HG03460 (cell line): ENCODE data around the gene GRK2.
"Not testable (repeated sequence)": the region's sequence is repeated elsewhere in the genome, so short reads cannot be mapped to it uniquely, and the experiment has no call there.

ENCODE experiments used
- ATAC-seq: cut with Tn5 transposase; IDR thresholded peaks from one replicate; pipeline ENCODE4 v1.9.1; 2021; ENCODE audit not compliant: unreplicated experiment

The GRK2 gene

GRCh38 chr11:67253872-67254624 lies 12.2 kb upstream of the GRK2 start:
- no peak for ATAC-seq

DNA sequence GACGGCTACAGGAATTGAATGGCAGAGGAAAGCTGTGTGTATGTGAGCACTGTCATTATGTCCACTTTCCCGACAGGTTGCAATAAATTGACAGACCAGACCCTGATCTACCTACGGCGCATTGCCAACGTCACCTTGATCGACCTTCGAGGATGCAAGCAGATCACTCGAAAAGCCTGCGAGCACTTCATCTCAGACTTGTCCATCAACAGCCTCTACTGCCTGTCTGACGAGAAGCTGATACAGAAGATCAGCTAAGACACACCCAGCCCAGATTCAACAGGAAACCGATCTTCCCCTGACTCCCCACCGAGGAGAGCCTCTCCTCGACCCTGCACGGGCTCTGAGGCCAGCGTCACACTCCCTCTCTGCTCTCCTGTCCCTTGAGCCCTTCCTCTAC lies 11.5 kb upstream of the GRK2 start:
- ATAC-seq, result no peak

DNA sequence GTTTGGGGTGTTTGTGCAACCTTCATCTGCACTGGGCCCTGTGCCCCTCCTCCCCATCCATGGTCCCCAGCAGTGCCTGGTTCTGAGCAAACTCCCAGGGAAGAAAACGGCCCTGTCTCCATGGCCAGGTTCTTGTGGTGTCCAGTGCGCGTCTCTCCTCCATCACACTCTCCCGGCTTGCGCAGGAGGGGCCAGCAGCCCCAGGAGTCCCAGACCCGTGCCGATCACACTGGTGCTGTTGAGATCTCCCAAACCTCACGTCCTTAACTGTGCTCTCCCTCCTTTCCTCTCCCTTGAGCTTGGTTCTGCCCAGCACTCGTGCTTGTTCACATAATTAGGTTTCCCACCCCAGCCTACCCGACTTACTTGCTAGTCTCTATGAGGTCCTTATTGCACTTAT lies 10.9 kb upstream of the GRK2 start:
- ATAC-seq, result no peak

DNA sequence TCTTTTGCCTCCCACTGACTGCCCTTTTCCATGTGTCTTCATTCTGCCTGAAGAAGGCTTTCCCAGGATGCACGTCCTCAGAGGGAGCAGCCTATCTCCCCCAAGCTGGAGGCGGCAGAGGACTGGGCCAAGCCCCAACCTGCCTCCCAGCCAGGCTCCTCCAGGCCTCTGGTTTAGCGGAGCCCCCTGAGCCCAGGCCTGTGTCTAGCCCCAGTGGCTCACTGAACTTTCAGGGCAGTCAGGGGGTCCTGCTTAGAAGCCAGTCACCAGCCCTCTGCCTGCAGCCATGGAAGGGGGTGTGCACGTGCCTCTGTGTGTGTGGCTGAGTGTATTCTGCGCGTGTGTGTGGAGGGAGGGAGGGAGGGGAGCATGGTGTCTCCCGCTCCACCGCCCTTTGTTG lies 10.4 kb upstream of the GRK2 start:
- ATAC-seq, result no peak

DNA sequence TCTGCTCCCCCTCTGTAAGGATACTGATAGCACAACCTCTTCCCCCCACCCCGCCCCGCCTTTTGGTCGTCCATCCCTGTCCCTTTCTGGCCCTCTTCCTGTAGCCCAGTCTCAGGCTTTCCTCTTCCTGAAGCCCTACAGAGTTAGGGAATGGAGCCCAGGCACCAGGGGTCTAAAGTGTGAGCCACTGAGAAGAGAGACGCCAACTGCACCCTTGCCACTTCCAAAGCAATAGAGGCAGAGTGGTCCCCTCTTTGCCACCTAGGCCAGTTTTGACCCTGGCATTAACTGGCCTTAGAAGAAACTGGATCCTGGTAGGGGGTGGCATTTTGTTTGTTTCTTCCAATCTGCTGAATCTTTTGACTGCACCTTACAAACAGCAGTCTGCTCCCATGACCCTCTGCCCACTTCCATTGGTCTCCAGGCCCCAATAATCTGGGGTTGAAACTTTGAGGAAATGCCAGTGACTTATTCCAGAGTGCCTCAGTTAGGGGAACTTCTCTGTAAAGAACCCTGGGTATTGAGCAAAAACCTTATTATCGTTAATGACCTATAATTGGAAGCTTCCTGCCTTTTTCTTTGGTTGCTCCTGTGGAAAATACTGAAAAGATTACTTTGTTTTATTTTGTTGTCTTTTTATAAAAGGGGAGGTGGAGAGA lies 9.7 kb upstream of the GRK2 start:
- no peak for ATAC-seq

GRCh38 chr11:67260406-67260805 lies 5.9 kb upstream of the GRK2 start:
- no peak for ATAC-seq

- ATAC-seq, result not testable (repeated sequence)
These were observed 5.2 kb upstream of the GRK2 start for GRCh38 chr11:67260885-67261639.

GRCh38 chr11:67261640-67261945 lies 4.7 kb upstream of the GRK2 start:
- ATAC-seq, result no peak

DNA sequence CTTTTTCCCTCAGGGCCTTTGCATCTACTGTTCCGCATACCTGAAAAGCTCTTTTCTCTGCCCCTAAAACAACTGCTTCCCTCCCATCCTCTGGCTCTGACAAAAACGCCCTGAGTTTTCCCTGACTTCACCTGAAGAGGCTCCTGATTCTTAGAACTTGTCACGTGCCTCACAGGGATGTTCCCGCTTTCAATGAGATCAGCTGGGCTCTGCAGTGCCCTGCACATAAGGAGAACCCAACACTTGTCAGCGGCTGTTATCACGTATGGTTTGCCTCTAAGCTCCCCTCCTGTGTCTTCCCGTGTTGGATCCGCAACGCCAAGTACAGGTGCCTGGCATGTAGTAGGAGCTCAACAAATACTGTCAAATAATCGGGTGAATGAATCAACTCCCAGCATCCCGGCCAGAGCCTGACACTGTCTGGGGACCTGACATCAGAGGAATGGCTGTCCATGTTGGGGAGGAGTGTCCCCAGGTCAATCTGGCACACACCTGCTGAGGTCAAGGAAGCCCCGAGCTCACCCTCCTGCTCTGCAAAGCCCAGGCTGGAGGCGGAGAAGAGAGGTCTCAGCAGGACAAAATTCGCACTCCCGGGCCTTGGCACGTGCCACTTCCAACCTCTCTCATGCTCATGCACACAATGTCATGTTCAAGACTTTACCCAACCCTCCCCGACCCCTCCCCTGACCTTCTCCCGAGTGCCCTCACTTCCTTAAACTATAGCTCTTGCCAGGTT lies 4.2 kb upstream of the GRK2 start:
- ATAC-seq, result no peak

DNA sequence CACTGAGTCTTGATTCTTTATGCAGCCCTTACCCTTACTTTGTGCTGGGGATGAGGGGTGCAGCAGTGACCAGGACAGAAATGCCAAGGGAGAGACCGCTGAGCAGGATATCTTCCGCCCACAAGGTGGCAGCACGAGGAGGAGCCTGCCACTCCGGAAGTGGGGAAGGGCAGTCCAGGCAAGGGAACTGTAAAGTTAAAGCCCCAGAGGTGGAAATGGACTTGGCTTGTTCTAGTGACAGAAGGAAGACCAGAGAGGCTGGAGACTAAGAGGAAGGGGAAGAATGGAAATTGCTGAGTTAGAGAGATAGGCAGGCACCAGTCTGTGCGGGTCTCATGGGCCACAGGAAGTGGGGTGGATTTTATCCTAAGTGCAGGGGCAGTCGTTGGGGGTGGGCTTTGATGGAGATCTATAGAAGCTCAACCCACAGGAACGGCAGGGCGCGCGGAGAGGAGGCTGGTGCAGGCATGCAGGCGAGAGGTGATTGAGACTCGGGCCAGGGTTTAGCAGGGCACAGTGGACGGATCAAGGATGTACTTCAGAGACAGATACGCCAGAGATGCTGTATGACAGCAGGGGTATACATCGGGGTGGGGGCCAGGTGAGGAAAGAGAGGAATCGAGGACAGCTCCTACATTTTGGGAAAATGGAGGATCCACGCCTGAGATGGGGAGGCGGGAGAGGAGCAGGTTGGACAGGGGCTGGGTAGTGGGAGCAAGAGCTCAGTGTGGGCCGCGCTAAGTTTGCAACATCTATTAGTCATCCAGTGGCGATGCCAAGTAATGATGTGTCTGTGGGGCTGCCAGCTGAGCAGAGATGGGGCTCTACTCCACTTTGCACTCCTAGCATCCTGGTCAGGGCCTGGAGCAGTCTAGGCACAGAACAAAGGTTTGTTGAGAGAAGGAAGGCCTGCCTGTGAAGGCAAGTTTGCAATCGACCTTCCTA lies 3.3 kb upstream of the GRK2 start:
- ATAC-seq, result no peak

DNA sequence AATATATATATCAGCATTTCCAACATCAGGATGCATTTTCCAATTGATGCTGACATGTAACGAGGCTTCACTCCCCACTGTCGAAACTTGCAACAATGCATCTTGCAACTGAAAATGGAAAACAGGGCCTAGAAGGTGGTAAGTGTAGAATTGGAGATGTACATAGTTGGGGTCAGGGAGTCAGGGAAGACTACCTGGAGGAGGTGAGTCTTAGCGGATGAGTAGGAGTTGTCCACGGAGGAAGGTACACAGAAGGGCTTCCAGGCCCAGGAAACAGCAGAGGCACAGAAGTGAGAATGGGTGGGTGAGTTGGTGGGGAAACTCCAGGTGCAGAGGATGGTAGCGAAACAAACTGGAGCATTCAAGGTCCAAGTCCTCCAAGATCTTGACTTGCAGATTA lies 2.0 kb upstream of the GRK2 start:
- ATAC-seq, result no peak

DNA sequence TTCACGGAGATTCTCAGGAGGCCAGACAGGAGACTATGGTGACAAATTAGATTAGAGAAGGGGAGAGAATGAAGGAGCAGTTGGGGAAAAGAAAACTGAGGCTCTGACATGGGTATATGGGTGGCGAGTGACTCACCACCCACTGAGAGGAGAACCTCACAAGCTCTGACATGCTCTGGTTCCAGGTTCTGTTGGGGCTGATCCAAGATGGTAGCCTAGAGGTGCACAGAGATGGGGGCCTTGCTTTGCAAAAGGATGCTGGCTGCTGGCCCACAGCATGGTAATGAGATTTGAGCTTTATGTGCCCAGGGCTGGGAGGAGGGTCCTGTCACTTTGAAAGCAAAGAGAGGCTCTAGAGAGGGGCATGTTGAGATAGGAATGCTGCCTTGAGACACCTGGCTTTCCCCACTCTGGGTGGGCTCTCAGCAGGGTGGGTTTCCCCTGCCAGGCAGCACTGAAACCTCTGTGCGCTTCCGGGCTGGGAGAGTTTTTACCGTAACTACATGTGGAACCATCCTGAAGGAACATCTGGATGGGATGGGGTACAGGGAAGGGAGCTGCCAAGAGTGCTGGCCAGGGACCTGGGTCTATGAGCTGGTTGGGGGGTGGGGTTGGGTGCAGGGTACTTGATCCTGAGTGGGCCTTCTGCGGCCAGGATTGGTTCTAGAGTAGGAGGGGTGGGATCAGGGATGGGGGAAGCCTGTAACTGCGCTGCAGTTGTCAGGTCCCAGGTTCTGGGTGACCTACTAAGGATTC lies 1.2 kb upstream of the GRK2 start:
- ATAC-seq, result no peak

DNA sequence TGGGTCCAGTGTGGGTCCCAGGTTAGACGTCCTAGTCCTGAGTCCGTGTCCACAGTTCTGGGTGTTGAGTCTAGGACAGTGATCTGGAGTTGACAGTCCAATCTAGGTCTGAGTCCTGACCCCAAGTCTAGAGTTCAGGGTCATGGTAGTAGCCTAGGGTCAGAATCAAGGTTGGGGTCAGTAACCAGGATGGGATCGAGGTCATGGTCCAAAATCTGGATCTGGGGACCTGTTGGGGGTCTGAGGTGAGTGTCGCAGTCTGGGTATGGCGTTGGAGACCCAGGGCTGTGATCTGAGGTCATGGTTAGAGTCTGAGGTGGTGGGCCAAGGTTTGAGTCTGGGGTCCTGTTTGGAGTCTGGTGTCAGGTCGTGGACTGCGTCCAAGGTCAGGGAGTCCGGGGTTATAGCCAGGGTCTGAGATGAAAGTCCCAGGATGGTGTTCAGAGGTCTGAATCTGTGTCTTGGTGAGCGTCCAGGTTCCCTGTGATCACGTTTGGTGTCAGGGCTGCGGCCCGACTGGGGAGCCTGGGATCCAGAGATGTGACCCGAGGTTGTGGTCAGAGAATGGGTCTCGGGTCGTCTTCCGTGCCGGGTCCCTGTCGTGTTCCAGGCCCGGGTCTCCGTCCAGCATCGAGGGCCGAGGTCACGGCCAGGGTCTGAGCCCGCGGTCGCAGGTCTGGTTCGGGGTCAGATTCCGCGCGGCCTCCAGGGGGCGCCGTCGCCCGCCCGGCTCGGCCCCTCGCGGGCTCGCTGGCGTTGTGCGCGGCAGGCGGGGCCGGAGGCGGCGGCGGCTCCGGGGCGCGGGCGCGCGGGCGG lies 432 bp upstream of the GRK2 start:
- ATAC-seq, result no peak

DNA sequence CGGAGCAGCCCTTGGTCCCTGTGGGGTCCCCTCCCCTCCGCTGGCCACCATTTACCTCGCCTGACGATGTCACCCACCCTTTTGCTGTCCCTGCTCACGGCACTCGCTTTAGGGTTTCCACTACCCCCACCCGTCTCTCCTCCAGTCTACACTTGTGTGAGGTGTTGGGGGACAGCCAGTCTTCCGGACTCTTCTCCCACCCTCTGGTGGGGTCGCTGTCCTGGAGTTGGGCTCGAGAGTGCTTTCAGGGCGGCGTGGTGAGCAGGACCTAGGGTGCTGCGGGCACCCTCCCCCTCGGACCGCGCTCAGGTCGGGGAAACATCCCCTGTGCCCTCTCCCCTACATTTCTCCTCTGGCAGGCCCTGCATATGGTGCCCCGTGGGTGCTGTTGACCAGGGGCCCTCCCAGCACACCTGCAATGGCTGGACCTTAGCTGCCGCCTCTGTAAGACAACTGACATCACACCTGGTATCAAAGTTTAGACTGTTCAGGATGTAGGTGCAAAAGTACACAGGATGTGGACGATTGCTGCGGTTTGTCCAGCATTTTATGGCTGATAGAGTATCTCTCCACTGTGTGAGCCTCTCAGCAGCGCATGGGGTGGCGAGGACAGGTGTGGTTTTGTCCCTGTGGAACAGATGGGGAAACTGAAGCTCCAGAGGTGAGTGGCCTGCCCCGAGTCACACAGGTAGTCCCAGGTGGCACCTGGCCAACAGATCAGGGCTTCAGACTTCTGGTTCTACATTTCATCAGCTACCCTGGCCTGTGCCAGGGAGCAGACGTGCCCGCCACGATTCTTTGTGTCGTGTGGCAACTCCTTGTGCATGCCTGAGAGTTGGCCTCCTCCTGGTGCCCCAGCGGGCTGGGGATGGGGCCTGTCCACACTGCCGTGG lies 1.2 kb downstream of the GRK2 start:
- no peak for ATAC-seq

- peak; percentile 38 for ATAC-seq
These were observed 2.0 kb downstream of the GRK2 start for GRCh38 chr11:67268081-67268961.

- ATAC-seq, result no peak
These were observed 2.6 kb downstream of the GRK2 start for GRCh38 chr11:67268962-67269268.
